ENCODE results near the gene TNS3.
A peak's percentile ranks its signal among the peaks of the same experiment; 100 is the strongest.

TNS3 gene

GRCh38 chr7:47430422-47430821 lies 151.5 kb downstream of the TNS3 start:
- DNase-seq (ENCODE audit: low spot score), result no peak

- DNase-seq (ENCODE audit: low spot score), result no peak
Measured at GRCh38 chr7:47428768-47429472, 153.0 kb downstream of the TNS3 start.

GRCh38 chr7:47428052-47428767 lies 153.7 kb downstream of the TNS3 start:
- peak; percentile 93 for DNase-seq (ENCODE audit: low spot score)

- no peak for DNase-seq (ENCODE audit: low spot score)
Measured at GRCh38 chr7:47427051-47427643, 154.8 kb downstream of the TNS3 start.

- DNase-seq (ENCODE audit: low spot score), result no peak
Measured at GRCh38 chr7:47424523-47424922, 157.4 kb downstream of the TNS3 start.

GRCh38 chr7:47423196-47423595 lies 158.7 kb downstream of the TNS3 start:
- DNase-seq (ENCODE audit: low spot score), result no peak

- no peak for DNase-seq (ENCODE audit: low spot score)
Measured at GRCh38 chr7:47422611-47423010, 159.3 kb downstream of the TNS3 start.

GRCh38 chr7:47421456-47421855 lies 160.5 kb downstream of the TNS3 start:
- DNase-seq (ENCODE audit: low spot score), result no peak

- DNase-seq (ENCODE audit: low spot score), result no peak
Measured at GRCh38 chr7:47420122-47420780, 161.7 kb downstream of the TNS3 start.

- DNase-seq (ENCODE audit: low spot score), result no peak
Measured at GRCh38 chr7:47419471-47419870, 162.4 kb downstream of the TNS3 start.

GRCh38 chr7:47418601-47419309 lies 163.2 kb downstream of the TNS3 start:
- no peak for DNase-seq (ENCODE audit: low spot score)

- DNase-seq (ENCODE audit: low spot score), result no peak
Measured at GRCh38 chr7:47416492-47417480, 165.1 kb downstream of the TNS3 start.

- DNase-seq (ENCODE audit: low spot score), result no peak
Measured at GRCh38 chr7:47415318-47416212, 166.3 kb downstream of the TNS3 start.

GRCh38 chr7:47414342-47415317 lies 167.3 kb downstream of the TNS3 start:
- no peak for DNase-seq (ENCODE audit: low spot score)

- no peak for DNase-seq (ENCODE audit: low spot score)
Measured at GRCh38 chr7:47413526-47414341, 168.2 kb downstream of the TNS3 start.

GRCh38 chr7:47411901-47412300 lies 170.0 kb downstream of the TNS3 start:
- no peak for DNase-seq (ENCODE audit: low spot score)

- no peak for DNase-seq (ENCODE audit: low spot score)
Measured at GRCh38 chr7:47411281-47411869, 170.5 kb downstream of the TNS3 start.

Measured in SK-N-DZ (cell line).